WTC11 (cell line): ENCODE data around the gene TBC1D24. TPM values are rescaled to one million over a fixed set of nuclear protein-coding genes. Genes with fewer than 3 reads are reported as not detected.

Source experiments
- ELF4 ChIP-seq: sonication (generic); formaldehyde crosslinking; IDR thresholded peaks from 2 replicates; pipeline ENCODE4 v1.8.1; 2022; ENCODE audit warnings: low read depth, mild to moderate bottlenecking, moderate library complexity, missing genetic modification reagents
- EMX1 ChIP-seq: fragments of 250-450 bp; sonication (Bioruptor Pico); IDR thresholded peaks from 2 replicates; pipeline ENCODE4 v1.8.0; 2021; ENCODE audit warnings: mild to moderate bottlenecking
- JUN ChIP-seq: sonication (generic); formaldehyde crosslinking; IDR thresholded peaks from 2 replicates; pipeline ENCODE4 v1.8.0; 2023; ENCODE audit warnings: mild to moderate bottlenecking, missing genetic modification reagents
- MYBL2 ChIP-seq: sonication (generic); formaldehyde crosslinking; IDR thresholded peaks from 2 replicates; pipeline ENCODE4 v1.8.1; 2023; ENCODE audit warnings: mild to moderate bottlenecking, moderate library complexity, missing genetic modification reagents
- NFE2L1 ChIP-seq: sonication (generic); formaldehyde crosslinking; IDR thresholded peaks from 2 replicates; pipeline ENCODE4 v1.8.1; 2023; ENCODE audit warnings: missing genetic modification reagents
- NR1H2 ChIP-seq: sonication (generic); formaldehyde crosslinking; IDR thresholded peaks from 2 replicates; pipeline ENCODE4 v1.9.0; 2021; ENCODE audit warnings: mild to moderate bottlenecking, moderate library complexity, missing genetic modification reagents
- NR2C2 ChIP-seq: sonication (generic); formaldehyde crosslinking; IDR thresholded peaks from 2 replicates; pipeline ENCODE4 v1.8.0; 2022; ENCODE audit warnings: mild to moderate bottlenecking, missing genetic modification reagents
- NR3C1 ChIP-seq: sonication (generic); formaldehyde crosslinking; conservative IDR thresholded peaks from 2 replicates; pipeline ENCODE4 v1.8.1; 2023; ENCODE audit warnings: low read depth, mild to moderate bottlenecking, missing genetic modification reagents
- OVOL2 ChIP-seq: fragments of 250-450 bp; sonication (Bioruptor Pico); IDR thresholded peaks from 2 replicates; pipeline ENCODE4 v1.9.0; 2021; ENCODE audit warnings: mild to moderate bottlenecking, borderline replicate concordance
- RELA ChIP-seq: sonication (generic); formaldehyde crosslinking; IDR thresholded peaks from 2 replicates; pipeline ENCODE4 v1.8.1; 2022; ENCODE audit warnings: missing genetic modification reagents, mild to moderate bottlenecking, borderline replicate concordance
- SMAD4 ChIP-seq: sonication (generic); formaldehyde crosslinking; IDR thresholded peaks from 2 replicates; pipeline ENCODE4 v1.8.0; 2022; ENCODE audit warnings: mild to moderate bottlenecking, missing genetic modification reagents
- TCF7 ChIP-seq: sonication (generic); formaldehyde crosslinking; IDR thresholded peaks from 2 replicates; pipeline ENCODE4 v1.8.0; 2022; ENCODE audit warnings: mild to moderate bottlenecking, low read depth, missing genetic modification reagents, moderate library complexity
- TP53 ChIP-seq: sonication (generic); formaldehyde crosslinking; IDR thresholded peaks from 2 replicates; pipeline ENCODE4 v1.8.1; 2023; ENCODE audit warnings: mild to moderate bottlenecking, missing genetic modification reagents
- ZBTB21 ChIP-seq: sonication (generic); formaldehyde crosslinking; IDR thresholded peaks from 2 replicates; pipeline ENCODE4 v1.8.1; 2023; ENCODE audit warnings: mild to moderate bottlenecking, missing genetic modification reagents, borderline replicate concordance
- ZNF219 ChIP-seq: sonication (generic); formaldehyde crosslinking; IDR thresholded peaks from 2 replicates; pipeline ENCODE4 v1.8.0; 2023; ENCODE audit warnings: missing genetic modification reagents, mild to moderate bottlenecking, borderline replicate concordance
- total RNA-seq: library from RNA; stranded (reverse); gene quantifications from 3 replicates; pipeline ENCODE4 v1.2.3, GENCODE V29; 2021
- TF ChIP-seq, protein P1 (sequence below): fragments of 250-450 bp; sonication (Bioruptor Pico); IDR thresholded peaks from 2 replicates; pipeline ENCODE4 v1.9.0; 2021; ENCODE audit warnings: mild to moderate bottlenecking
- TF ChIP-seq, protein P2 (sequence below): fragments of 200-600 bp; IDR thresholded peaks from 2 replicates; pipeline ENCODE4 v1.8.0; 2022; ENCODE audit warnings: antibody characterized with exemption
- TF ChIP-seq, protein P3 (sequence below): sonication (generic); formaldehyde crosslinking; IDR thresholded peaks from 2 replicates; pipeline ENCODE4 v1.8.1; 2022; ENCODE audit warnings: low read depth, missing genetic modification reagents, borderline replicate concordance
- TF ChIP-seq, protein P4 (sequence below): sonication (generic); formaldehyde crosslinking; IDR thresholded peaks from 2 replicates; pipeline ENCODE4 v1.8.0; 2023; ENCODE audit warnings: missing genetic modification reagents
- TF ChIP-seq, protein P5 (sequence below): sonication (generic); formaldehyde crosslinking; conservative IDR thresholded peaks from 2 replicates; pipeline ENCODE4 v1.8.1; 2023; ENCODE audit warnings: mild to moderate bottlenecking, low read depth, missing genetic modification reagents, moderate library complexity
- TF ChIP-seq, protein P6 (sequence below): sonication (generic); formaldehyde crosslinking; IDR thresholded peaks from 2 replicates; pipeline ENCODE4 v1.8.0; 2022; ENCODE audit warnings: mild to moderate bottlenecking, missing genetic modification reagents
- TF ChIP-seq, protein P7 (sequence below): sonication (generic); formaldehyde crosslinking; IDR thresholded peaks from 2 replicates; pipeline ENCODE4 v1.8.1; 2023; ENCODE audit warnings: mild to moderate bottlenecking, missing genetic modification reagents, moderate library complexity
- TF ChIP-seq, protein P8 (sequence below): sonication (generic); formaldehyde crosslinking; IDR thresholded peaks from 2 replicates; pipeline ENCODE4 v1.8.0; 2022; ENCODE audit warnings: mild to moderate bottlenecking, missing genetic modification reagents
- TF ChIP-seq, protein P9 (sequence below): sonication (generic); formaldehyde crosslinking; IDR thresholded peaks from 2 replicates; pipeline ENCODE4 v1.8.1; 2023; ENCODE audit warnings: mild to moderate bottlenecking, missing genetic modification reagents, moderate library complexity
- TF ChIP-seq, protein P10 (sequence below): sonication (generic); formaldehyde crosslinking; IDR thresholded peaks from 2 replicates; pipeline ENCODE4 v1.8.1; 2023; ENCODE audit warnings: mild to moderate bottlenecking, missing genetic modification reagents

TBC1D24 gene
- total RNA-seq, 1 experiment from 2014 or later = 21.0 TPM

DNA sequence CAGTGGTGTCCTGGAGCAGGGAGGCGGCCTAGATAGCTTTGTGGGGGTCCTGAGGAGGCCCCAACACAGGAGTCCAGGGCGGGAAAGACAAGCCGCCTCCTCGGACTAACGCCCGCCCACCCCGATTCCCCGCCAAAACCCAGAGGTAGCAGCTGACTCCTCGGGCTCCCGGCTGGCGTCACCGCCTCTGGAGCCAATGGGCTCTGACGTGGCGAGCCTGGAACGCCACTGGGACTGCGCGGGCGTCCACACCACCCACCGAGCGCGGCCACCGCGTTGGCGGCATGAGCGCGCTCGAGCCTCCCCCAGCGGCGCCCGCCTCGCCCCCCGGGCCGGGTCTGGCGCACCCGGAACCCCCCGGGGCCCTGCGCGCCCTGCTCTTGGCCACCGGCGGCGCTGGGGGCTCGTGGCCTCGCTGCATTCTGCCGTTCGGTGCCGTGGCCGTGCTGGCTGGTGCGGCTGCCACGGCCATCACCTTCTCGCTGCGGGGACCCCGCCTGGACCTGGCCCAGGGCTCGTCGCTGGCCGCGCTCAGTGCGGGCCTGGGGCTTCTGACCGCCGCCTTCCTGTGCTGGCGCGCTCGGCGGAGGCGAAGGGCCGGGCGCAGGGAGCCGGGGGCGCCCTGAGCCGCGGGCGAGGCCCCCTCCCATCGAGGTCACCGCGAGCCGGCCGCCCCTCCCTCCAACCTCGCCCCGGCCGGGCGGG is 7.2 kb upstream of the TBC1D24 start (continued):
- TF ChIP-seq EMX1 (CRISPR knock-in tag) = no peak
- 0 out of 2 replicates have a peak, but pooled peaks have one; percentile 37 for TF ChIP-seq MYBL2
- TF ChIP-seq NR2C2 (CRISPR knock-in tag) = no peak
- no peak for TF ChIP-seq RELA (CRISPR knock-in tag)
- TF ChIP-seq, protein P1, sequence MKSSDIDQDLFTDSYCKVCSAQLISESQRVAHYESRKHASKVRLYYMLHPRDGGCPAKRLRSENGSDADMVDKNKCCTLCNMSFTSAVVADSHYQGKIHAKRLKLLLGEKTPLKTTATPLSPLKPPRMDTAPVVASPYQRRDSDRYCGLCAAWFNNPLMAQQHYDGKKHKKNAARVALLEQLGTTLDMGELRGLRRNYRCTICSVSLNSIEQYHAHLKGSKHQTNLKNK = no peak
- TF ChIP-seq TCF7 (CRISPR knock-in tag) = 0 out of 2 replicates have a peak, but pooled peaks have one; percentile 26
- TF ChIP-seq, protein P2, sequence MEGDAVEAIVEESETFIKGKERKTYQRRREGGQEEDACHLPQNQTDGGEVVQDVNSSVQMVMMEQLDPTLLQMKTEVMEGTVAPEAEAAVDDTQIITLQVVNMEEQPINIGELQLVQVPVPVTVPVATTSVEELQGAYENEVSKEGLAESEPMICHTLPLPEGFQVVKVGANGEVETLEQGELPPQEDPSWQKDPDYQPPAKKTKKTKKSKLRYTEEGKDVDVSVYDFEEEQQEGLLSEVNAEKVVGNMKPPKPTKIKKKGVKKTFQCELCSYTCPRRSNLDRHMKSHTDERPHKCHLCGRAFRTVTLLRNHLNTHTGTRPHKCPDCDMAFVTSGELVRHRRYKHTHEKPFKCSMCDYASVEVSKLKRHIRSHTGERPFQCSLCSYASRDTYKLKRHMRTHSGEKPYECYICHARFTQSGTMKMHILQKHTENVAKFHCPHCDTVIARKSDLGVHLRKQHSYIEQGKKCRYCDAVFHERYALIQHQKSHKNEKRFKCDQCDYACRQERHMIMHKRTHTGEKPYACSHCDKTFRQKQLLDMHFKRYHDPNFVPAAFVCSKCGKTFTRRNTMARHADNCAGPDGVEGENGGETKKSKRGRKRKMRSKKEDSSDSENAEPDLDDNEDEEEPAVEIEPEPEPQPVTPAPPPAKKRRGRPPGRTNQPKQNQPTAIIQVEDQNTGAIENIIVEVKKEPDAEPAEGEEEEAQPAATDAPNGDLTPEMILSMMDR = no peak
- TF ChIP-seq, protein P3, sequence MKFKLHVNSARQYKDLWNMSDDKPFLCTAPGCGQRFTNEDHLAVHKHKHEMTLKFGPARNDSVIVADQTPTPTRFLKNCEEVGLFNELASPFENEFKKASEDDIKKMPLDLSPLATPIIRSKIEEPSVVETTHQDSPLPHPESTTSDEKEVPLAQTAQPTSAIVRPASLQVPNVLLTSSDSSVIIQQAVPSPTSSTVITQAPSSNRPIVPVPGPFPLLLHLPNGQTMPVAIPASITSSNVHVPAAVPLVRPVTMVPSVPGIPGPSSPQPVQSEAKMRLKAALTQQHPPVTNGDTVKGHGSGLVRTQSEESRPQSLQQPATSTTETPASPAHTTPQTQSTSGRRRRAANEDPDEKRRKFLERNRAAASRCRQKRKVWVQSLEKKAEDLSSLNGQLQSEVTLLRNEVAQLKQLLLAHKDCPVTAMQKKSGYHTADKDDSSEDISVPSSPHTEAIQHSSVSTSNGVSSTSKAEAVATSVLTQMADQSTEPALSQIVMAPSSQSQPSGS = no peak
- no peak for TF ChIP-seq NR1H2 (CRISPR knock-in tag)
- TF ChIP-seq SMAD4 (CRISPR knock-in tag) = no peak
- no peak for TF ChIP-seq NR3C1
- TF ChIP-seq TP53 (CRISPR knock-in tag) = no peak
- TF ChIP-seq ZBTB21 (CRISPR knock-in tag) = 0 out of 2 replicates have a peak, but pooled peaks have one; percentile 6
- no peak for TF ChIP-seq NFE2L1
- TF ChIP-seq, protein P4, sequence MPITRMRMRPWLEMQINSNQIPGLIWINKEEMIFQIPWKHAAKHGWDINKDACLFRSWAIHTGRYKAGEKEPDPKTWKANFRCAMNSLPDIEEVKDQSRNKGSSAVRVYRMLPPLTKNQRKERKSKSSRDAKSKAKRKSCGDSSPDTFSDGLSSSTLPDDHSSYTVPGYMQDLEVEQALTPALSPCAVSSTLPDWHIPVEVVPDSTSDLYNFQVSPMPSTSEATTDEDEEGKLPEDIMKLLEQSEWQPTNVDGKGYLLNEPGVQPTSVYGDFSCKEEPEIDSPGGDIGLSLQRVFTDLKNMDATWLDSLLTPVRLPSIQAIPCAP (CRISPR knock-in tag) = no peak
- TF ChIP-seq JUN (CRISPR knock-in tag) = no peak
- TF ChIP-seq, protein P5, sequence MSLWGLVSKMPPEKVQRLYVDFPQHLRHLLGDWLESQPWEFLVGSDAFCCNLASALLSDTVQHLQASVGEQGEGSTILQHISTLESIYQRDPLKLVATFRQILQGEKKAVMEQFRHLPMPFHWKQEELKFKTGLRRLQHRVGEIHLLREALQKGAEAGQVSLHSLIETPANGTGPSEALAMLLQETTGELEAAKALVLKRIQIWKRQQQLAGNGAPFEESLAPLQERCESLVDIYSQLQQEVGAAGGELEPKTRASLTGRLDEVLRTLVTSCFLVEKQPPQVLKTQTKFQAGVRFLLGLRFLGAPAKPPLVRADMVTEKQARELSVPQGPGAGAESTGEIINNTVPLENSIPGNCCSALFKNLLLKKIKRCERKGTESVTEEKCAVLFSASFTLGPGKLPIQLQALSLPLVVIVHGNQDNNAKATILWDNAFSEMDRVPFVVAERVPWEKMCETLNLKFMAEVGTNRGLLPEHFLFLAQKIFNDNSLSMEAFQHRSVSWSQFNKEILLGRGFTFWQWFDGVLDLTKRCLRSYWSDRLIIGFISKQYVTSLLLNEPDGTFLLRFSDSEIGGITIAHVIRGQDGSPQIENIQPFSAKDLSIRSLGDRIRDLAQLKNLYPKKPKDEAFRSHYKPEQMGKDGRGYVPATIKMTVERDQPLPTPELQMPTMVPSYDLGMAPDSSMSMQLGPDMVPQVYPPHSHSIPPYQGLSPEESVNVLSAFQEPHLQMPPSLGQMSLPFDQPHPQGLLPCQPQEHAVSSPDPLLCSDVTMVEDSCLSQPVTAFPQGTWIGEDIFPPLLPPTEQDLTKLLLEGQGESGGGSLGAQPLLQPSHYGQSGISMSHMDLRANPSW (CRISPR knock-in tag) = no peak; the same call in 1 of the 2 replicates
- TF ChIP-seq ELF4 = no peak
- TF ChIP-seq, protein P6, sequence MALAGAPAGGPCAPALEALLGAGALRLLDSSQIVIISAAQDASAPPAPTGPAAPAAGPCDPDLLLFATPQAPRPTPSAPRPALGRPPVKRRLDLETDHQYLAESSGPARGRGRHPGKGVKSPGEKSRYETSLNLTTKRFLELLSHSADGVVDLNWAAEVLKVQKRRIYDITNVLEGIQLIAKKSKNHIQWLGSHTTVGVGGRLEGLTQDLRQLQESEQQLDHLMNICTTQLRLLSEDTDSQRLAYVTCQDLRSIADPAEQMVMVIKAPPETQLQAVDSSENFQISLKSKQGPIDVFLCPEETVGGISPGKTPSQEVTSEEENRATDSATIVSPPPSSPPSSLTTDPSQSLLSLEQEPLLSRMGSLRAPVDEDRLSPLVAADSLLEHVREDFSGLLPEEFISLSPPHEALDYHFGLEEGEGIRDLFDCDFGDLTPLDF (CRISPR knock-in tag) = no peak
- TF ChIP-seq, protein P7, sequence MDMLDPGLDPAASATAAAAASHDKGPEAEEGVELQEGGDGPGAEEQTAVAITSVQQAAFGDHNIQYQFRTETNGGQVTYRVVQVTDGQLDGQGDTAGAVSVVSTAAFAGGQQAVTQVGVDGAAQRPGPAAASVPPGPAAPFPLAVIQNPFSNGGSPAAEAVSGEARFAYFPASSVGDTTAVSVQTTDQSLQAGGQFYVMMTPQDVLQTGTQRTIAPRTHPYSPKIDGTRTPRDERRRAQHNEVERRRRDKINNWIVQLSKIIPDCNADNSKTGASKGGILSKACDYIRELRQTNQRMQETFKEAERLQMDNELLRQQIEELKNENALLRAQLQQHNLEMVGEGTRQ = peak; percentile 34
- TF ChIP-seq, protein P8, sequence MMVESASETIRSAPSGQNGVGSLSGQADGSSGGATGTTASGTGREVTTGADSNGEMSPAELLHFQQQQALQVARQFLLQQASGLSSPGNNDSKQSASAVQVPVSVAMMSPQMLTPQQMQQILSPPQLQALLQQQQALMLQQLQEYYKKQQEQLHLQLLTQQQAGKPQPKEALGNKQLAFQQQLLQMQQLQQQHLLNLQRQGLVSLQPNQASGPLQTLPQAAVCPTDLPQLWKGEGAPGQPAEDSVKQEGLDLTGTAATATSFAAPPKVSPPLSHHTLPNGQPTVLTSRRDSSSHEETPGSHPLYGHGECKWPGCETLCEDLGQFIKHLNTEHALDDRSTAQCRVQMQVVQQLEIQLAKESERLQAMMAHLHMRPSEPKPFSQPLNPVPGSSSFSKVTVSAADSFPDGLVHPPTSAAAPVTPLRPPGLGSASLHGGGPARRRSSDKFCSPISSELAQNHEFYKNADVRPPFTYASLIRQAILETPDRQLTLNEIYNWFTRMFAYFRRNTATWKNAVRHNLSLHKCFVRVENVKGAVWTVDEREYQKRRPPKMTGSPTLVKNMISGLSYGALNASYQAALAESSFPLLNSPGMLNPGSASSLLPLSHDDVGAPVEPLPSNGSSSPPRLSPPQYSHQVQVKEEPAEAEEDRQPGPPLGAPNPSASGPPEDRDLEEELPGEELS (CRISPR knock-in tag) = no peak; the same call in 1 of the 2 replicates
- TF ChIP-seq, protein P9, sequence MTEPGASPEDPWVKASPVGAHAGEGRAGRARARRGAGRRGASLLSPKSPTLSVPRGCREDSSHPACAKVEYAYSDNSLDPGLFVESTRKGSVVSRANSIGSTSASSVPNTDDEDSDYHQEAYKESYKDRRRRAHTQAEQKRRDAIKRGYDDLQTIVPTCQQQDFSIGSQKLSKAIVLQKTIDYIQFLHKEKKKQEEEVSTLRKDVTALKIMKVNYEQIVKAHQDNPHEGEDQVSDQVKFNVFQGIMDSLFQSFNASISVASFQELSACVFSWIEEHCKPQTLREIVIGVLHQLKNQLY (CRISPR knock-in tag) = no peak
- TF ChIP-seq OVOL2 (CRISPR knock-in tag) = no peak
- TF ChIP-seq, protein P10, sequence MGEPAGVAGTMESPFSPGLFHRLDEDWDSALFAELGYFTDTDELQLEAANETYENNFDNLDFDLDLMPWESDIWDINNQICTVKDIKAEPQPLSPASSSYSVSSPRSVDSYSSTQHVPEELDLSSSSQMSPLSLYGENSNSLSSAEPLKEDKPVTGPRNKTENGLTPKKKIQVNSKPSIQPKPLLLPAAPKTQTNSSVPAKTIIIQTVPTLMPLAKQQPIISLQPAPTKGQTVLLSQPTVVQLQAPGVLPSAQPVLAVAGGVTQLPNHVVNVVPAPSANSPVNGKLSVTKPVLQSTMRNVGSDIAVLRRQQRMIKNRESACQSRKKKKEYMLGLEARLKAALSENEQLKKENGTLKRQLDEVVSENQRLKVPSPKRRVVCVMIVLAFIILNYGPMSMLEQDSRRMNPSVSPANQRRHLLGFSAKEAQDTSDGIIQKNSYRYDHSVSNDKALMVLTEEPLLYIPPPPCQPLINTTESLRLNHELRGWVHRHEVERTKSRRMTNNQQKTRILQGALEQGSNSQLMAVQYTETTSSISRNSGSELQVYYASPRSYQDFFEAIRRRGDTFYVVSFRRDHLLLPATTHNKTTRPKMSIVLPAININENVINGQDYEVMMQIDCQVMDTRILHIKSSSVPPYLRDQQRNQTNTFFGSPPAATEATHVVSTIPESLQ = no peak
- no peak for TF ChIP-seq ZNF219 (CRISPR knock-in tag)
